GM18868 (cell line): Measurements from ENCODE around the gene TCEA3.

ENCODE experiments used
- ATAC-seq: cut with Tn5 transposase; IDR thresholded peaks from one replicate; pipeline ENCODE4 v1.9.1; 2021; ENCODE audit warnings: mild to moderate bottlenecking, moderate library complexity; ENCODE audit not compliant: unreplicated experiment

The TCEA3 gene

DNA sequence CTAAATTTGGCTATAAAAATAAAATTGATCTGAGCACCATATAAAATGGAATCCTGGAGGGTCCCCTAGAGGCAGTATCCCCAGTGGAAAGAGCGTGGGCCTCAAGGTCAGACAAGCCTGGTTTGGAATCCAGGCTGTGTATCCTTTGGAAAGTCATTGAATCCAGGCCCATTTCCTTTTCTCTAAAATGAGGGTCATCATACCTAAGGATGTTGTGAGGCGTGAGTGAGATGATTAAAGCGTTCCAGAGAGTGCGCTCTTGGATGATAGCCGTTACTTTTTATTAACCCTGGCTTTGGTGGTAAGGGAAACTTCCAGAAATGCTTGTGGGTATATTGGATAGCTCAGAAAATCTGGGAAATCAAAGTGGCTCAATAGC, 54.2 kb downstream of the TCEA3 start:
- ATAC-seq: no peak

- no peak for ATAC-seq
Observed at GRCh38 chr1:23369335-23370013, 55.1 kb downstream of the TCEA3 start, which contains the start of gene ZNF436. Gene ZNF436, minus strand, starts transcription at chr1:23369836. Its CDS starts 1,831 bp downstream, at chr1:23368005.

- peak; percentile 57 for ATAC-seq
Observed at GRCh38 chr1:23368562-23369334, 55.8 kb downstream of the TCEA3 start.

GRCh38 chr1:23367791-23368561, 56.6 kb downstream of the TCEA3 start:
- ATAC-seq: peak; percentile 93

DNA sequence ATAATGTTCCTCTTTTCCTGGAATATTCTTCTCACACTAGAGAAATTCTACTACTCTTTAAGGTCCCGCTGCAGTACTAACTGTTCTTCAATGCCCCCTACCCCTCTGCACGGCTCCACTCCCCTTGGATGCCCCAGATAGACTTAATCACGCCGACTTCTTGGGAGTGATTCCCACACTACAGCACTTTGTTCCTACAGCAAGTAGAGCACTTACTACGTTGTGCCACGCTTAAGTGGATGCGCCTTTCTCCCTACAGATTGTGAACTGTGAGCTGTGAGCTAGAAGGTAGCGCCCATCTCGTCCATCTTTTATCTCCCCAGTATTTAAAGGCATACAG, 57.1 kb downstream of the TCEA3 start:
- no peak for ATAC-seq

- ATAC-seq: no peak
Observed at GRCh38 chr1:23366598-23366997, 58.0 kb downstream of the TCEA3 start.

- no peak for ATAC-seq
Observed at GRCh38 chr1:23366146-23366545, 58.4 kb downstream of the TCEA3 start.

DNA sequence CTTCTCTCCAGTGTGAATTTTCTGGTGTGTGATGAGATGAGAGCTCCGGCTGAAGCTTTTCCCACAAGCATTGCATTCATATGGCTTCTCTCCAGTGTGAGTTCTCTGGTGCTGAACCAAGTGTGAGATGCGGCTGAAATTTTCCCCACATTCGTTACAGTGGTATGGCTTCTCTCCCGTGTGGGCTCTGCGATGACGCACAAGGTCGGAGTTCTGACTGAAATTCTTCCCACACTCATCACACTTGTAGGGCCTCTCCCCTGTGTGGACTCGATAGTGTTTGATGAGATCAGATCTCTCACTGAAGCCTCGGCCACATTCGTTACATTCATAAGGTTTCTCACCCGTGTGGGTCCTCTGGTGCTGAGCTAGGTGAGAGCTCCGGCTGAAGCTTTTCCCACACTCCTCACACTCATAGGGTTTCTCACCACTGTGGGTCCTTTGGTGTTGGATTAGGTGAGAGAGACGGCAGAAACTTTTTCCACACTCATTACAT, 62.3 kb downstream of the TCEA3 start:
- ATAC-seq: no peak

GRCh38 chr1:23358310-23358875, 66.2 kb downstream of the TCEA3 start:
- ATAC-seq: no peak

GRCh38 chr1:23357138-23357908, 67.2 kb downstream of the TCEA3 start:
- no peak for ATAC-seq

- ATAC-seq: no peak
Observed at GRCh38 chr1:23356471-23357137, 67.9 kb downstream of the TCEA3 start.

DNA sequence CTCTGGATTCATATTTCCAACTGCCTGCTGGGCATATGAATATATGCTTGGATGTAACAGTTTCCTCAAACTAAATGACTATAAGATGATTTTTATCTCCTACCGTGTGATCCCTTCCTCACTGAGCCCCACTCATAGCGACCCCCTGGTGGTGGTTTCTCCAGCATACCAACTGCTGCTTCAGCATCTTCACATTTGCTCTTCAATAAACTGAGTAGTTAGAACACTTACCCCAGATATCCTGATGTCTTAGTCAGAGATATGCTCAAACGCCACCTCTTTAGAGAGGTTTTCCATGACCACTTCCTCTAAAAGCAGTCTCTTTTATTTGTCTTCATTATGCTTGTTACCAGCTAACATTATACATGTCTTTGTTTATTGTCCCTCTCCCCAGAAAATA, 70.3 kb downstream of the TCEA3 start:
- no peak for ATAC-seq

GRCh38 chr1:23352096-23352695, 72.4 kb downstream of the TCEA3 start:
- no peak for ATAC-seq

GRCh38 chr1:23345920-23346319, 78.6 kb downstream of the TCEA3 start:
- ATAC-seq: no peak

DNA sequence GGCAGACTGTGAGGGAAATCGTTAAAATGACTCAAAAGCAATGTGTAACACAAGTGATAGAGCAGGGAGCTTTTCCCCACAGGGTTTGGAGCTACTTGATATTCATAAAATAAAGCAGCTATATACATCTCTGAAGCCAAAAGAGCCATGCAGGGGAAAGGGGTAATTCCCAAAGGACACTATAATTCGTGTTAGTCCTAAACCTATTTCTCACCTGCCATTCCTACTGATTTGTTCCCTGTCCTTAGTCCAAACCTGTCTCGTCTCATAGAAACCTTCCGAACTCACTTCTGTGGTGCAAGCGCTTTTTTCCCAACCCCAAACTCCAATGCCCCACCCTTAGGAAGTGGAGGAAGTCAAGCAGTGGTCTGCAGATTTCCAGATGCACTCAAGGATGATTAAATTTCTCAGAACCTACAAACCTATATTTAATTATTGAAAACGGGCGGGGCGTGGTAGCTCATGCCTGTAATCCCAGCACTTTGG, 79.5 kb downstream of the TCEA3 start:
- no peak for ATAC-seq

GRCh38 chr1:23344111-23344986, 80.2 kb downstream of the TCEA3 start, which contains the start of gene HNRNPR:
Gene HNRNPR, minus strand, starts transcription at chr1:23344284. Its CDS starts 3,276 bp downstream, at chr1:23341008.
- ATAC-seq: peak; percentile 95

GRCh38 chr1:23343221-23344110, 81.1 kb downstream of the TCEA3 start:
- peak; percentile 9 for ATAC-seq
